Measurements from ENCODE around the gene HBS1L. TPM values are rescaled to one million over a fixed set of nuclear protein-coding genes. Genes with fewer than 3 reads are reported as not detected.

HBS1L gene
- total and polyA plus RNA-seq, 2 of the 4 experiments (the other 2 are of a cell fraction): 45.1 to 120 TPM

DNA sequence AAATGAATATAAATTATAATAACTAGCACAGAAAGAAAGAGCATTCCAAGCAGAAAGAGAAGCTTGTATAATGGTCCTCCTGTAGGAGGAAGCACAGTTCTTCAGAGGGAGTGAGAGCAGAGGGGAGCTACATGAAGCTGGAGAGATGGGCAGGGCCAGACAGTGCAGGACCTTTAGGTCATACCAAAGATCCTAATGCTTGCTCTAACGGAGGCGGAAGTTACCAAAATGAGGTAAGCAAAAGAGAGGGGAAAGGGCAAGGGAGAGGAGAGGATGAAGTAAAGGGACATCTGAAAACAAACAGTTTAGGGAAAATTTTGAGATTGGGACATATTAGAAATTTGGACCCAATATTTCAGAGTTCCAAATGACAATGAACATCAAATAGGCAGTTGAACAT lies 50.2 kb downstream of the HBS1L start:
- Histone ChIP-seq H3K36me3 (ENCODE audit: control insufficient read depth, insufficient read depth, low read length) (peaks cover 1% of the 10 kb centered on the region; the same call in 1 of the 2 replicates), H2BK5ac (ENCODE audit: low read depth, low read length, poor library complexity, severe bottlenecking) (no peak overlapping the region), H2AK5ac (ENCODE audit: low read depth, low read length) (no peak overlapping the region), H3K23ac (ENCODE audit: low read depth, low read length) (no peak overlapping the region), H3K4ac (ENCODE audit: low read depth, low read length) (no peak overlapping the region), H3K4me3 (ENCODE audit: insufficient read depth, low read depth, low read length) (no peak overlapping the region), H2BK20ac (ENCODE audit: low read depth, low read length) (no peak overlapping the region), H3K4me2 (ENCODE audit: low read depth, low read length) (no peak overlapping the region), H2AFZ (replicated peaks; ENCODE audit: low read length, poor library complexity) (no peak overlapping the region), H2AK9ac (replicated peaks; ENCODE audit: low read depth, low read length, poor library complexity) (no peak overlapping the region), H3K27ac (ENCODE audit: insufficient read depth, low read length) (no peak overlapping the region), H3K4me1 (ENCODE audit: control insufficient read depth, insufficient read depth, low read length) (no peaks in the 10 kb centered on the region), H3K9ac (ENCODE audit: low read depth, low read length) (no peak overlapping the region), H2BK120ac (ENCODE audit: low read depth, low read length) (no peak overlapping the region), H3K9me3 (ENCODE audit: control insufficient read depth, insufficient read depth, low read length) (no peaks in the 10 kb centered on the region), H3K56ac (ENCODE audit: extremely low read depth, insufficient read depth, low read length) (no peak overlapping the region), H3K9me1 (ENCODE audit: insufficient read depth, low read length) (peaks cover 2% of the 10 kb centered on the region; the same call in 1 of the 2 replicates), H3K79me1 (ENCODE audit: low read depth in 1 of 2, low read length in 2 of 2) (peaks cover 9 to 15% of the 10 kb centered on the region in 2 experiments; a peak in 3 of 4 replicates), H2BK15ac (ENCODE audit: low read depth, low read length) (no peak overlapping the region), H4K91ac (ENCODE audit: insufficient read depth, low read depth, low read length) (no peak overlapping the region), H3K18ac (ENCODE audit: low read depth, low read length) (no peak overlapping the region), H4K20me1 (ENCODE audit: insufficient read depth, low read length) (no peaks in the 10 kb centered on the region), H3K14ac (replicated peaks; ENCODE audit: low read depth, low read length) (no peak overlapping the region), H4K8ac (ENCODE audit: low read depth in 2 of 2, low read length in 2 of 2) (no peak overlapping the region), H4K5ac (ENCODE audit: low read depth, low read length) (no peak overlapping the region), H3K27me3 (ENCODE audit: control insufficient read depth, insufficient read depth, low read length) (no peaks in the 10 kb centered on the region)
- BruUV-seq (replicated peaks): no TSS peak
- CTCF ChIA-PET: interaction anchor here (0.7 to 1.5 kb wide), 2 partner anchors 19 to 44 kb away, joined by 3 to 4 read pairs; no protein-coding TSS in a partner anchor
- POLR2A ChIA-PET (ENCODE audit: unreplicated experiment): no interaction called here
- intact Hi-C loops (cut with micrococcal nuclease): no loop called here
- dilution Hi-C loops (cut with HindIII; ENCODE audit: low sequenced_read_pairs, unreplicated experiment): no loop called here
- in situ Hi-C loops (cut with MboI; ENCODE audit: low sequenced_read_pairs): no loop called here
- no peak for TF ChIP-seq CHD1 (IDR thresholded peaks at IDR 0.05; ENCODE audit: low read depth, low read length)
- WGBS, 2 experiments (ENCODE audit: extremely low coverage in 2 of 2, insufficient read length in 1 of 2): 100% methylated on average over 2 of the region's 2 CpGs; no CpG with 5 or more reads in 1 of the 2 experiments
- no peak for DNase-seq
- no peak for ATAC-seq (ENCODE audit: low read depth)

Measured in IMR-90 (cell line).